MCF 10A (cell line): ENCODE data around the gene IL22RA1. TPM values are rescaled to one million over a fixed set of nuclear protein-coding genes. Genes with fewer than 3 reads are reported as not detected.
A peak's percentile ranks its signal among the peaks of the same experiment; 100 is the strongest.

ENCODE experiments used
- BruUV-seq: library from RNA; stranded (reverse); fragments of 400-500 nt; replicated peaks from 2 replicates; lab custom pipeline; 2021; lab: Mats Ljungman, UMichigan
- CTCF ChIA-PET: fragments of 300-600 bp; sonication (Branson Sonifier 250); formaldehyde crosslinking; extraction: SDS; loops from one replicate; lab custom pipeline; 2021; ENCODE audit warnings: antibody characterized with exemption, inconsistent platforms; lab: Yijun Ruan, JAX
- POLR2A ChIA-PET: fragments of 300-600, 350-650 bp; sonication (Branson Sonifier 250); formaldehyde crosslinking; extraction: SDS; loops from one replicate; lab custom pipeline; 2020; ENCODE audit warnings: antibody characterized with exemption, inconsistent platforms; lab: Yijun Ruan, JAX
- DNase-seq: peaks from one replicate; pipeline ENCODE4 v3.0.0-alpha.2; 2018; ENCODE audit not compliant: unreplicated experiment
- H3K27ac Mint-ChIP-seq: one replicate; pipeline ENCODE4 v1.8.0; 2022; ENCODE audit warnings: mild to moderate bottlenecking, low read depth, mixed read lengths; ENCODE audit not compliant: unreplicated experiment
- H3K27me3 Mint-ChIP-seq: one replicate; pipeline ENCODE4 v1.8.0; 2022; ENCODE audit warnings: mixed read lengths; ENCODE audit not compliant: insufficient read depth, unreplicated experiment
- H3K36me3 Mint-ChIP-seq: one replicate; pipeline ENCODE4 v1.8.0; 2022; ENCODE audit warnings: mild to moderate bottlenecking, moderate library complexity, mixed read lengths; ENCODE audit not compliant: insufficient read depth, unreplicated experiment
- H3K4me1 Mint-ChIP-seq: one replicate; pipeline ENCODE4 v1.8.0; 2022; ENCODE audit warnings: mixed read lengths; ENCODE audit not compliant: insufficient read depth, unreplicated experiment
- H3K4me3 Mint-ChIP-seq: one replicate; pipeline ENCODE4 v1.8.0; 2022; ENCODE audit warnings: mild to moderate bottlenecking, moderate library complexity, mixed read lengths; ENCODE audit not compliant: unreplicated experiment
- H3K9me3 Mint-ChIP-seq: one replicate; pipeline ENCODE4 v1.8.0; 2022; ENCODE audit warnings: mixed read lengths; ENCODE audit not compliant: unreplicated experiment
- intact Hi-C: fragments of 100-400 bp; cut with micrococcal nuclease; formaldehyde crosslinking; loops from 2 replicates; pipeline ENCODE4 v1.14.1; 2022
- total RNA-seq: library from RNA; stranded (reverse); gene quantifications from 2 replicates; pipeline ENCODE4 v1.2.3, GENCODE V29; 2022
- TF ChIP-seq, protein P1 (sequence below): fragments of 200-600 bp; IDR thresholded peaks from one replicate; pipeline ENCODE4 v1.8.0; 2022; ENCODE audit warnings: antibody characterized with exemption, mild to moderate bottlenecking; ENCODE audit not compliant: unreplicated experiment

The IL22RA1 gene
- total RNA-seq, 1 experiment from 2014 or later, result not detected

GRCh38 chr1:24089027-24089742, 53.8 kb downstream of the IL22RA1 start:
- no peak for DNase-seq
- intact Hi-C loops, result no loop called here
- Mint-ChIP-seq H3K36me3 (no peaks in the 10 kb centered on the region), H3K4me3 (no peak overlapping the region), H3K27ac (no peak overlapping the region), H3K4me1 (peaks cover 11% of the 10 kb centered on the region), H3K9me3 (no peaks in the 10 kb centered on the region), H3K27me3 (no peaks in the 10 kb centered on the region)
- CTCF ChIA-PET, result no interaction called here
- TF ChIP-seq, protein P1, sequence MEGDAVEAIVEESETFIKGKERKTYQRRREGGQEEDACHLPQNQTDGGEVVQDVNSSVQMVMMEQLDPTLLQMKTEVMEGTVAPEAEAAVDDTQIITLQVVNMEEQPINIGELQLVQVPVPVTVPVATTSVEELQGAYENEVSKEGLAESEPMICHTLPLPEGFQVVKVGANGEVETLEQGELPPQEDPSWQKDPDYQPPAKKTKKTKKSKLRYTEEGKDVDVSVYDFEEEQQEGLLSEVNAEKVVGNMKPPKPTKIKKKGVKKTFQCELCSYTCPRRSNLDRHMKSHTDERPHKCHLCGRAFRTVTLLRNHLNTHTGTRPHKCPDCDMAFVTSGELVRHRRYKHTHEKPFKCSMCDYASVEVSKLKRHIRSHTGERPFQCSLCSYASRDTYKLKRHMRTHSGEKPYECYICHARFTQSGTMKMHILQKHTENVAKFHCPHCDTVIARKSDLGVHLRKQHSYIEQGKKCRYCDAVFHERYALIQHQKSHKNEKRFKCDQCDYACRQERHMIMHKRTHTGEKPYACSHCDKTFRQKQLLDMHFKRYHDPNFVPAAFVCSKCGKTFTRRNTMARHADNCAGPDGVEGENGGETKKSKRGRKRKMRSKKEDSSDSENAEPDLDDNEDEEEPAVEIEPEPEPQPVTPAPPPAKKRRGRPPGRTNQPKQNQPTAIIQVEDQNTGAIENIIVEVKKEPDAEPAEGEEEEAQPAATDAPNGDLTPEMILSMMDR, result no peak
- POLR2A ChIA-PET, result interaction anchor here (0.5 kb wide), 1 partner anchor 309 kb away, joined by 4 read pairs; no protein-coding TSS in a partner anchor
- no TSS peak for BruUV-seq

DNA sequence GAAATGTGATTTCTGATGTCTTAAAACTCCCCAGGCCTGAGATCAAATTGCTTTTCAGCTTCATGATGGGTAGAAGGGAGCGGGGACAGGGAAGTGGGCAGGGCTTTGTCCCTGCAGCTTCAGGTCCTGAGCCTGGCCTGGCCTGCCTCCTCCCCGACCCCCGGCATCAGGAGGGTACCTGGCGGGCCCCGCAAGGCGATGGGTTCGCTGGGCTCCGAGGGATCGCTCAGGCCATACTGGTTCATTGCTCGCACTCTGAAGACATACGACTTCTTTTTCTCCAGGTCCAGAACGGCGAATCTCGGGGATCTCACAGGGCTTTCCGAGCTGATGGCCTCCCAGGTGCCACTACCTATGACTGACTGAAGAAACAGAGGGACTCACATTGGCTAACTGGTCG, 56.5 kb downstream of the IL22RA1 start:
- H3K4me3 Mint-ChIP-seq, result no peak overlapping the region
- CTCF ChIA-PET, result interaction anchor here (1.3 kb wide), 1 partner anchor 15 kb away, joined by 6 read pairs; no protein-coding TSS in a partner anchor
- peaks cover 11% of the 10 kb centered on the region for H3K4me1 Mint-ChIP-seq
- no peaks in the 10 kb centered on the region for H3K27me3 Mint-ChIP-seq
- intact Hi-C loops, result no loop called here
- no peak overlapping the region for H3K27ac Mint-ChIP-seq
- no peaks in the 10 kb centered on the region for H3K9me3 Mint-ChIP-seq
- TF ChIP-seq, protein P1, result no peak
- no peak for DNase-seq
- POLR2A ChIA-PET, result no interaction called here
- no TSS peak for BruUV-seq
- H3K36me3 Mint-ChIP-seq, result no peaks in the 10 kb centered on the region

- ChIA-PET POLR2A (no interaction called here), CTCF (interaction anchor here (1.0 kb wide), 1 partner anchor 550 kb away, joined by 3 read pairs; no protein-coding TSS in a partner anchor)
- Mint-ChIP-seq H3K4me3 (no peak overlapping the region), H3K4me1 (peaks cover 11% of the 10 kb centered on the region), H3K9me3 (no peaks in the 10 kb centered on the region), H3K27ac (no peak overlapping the region), H3K27me3 (no peaks in the 10 kb centered on the region), H3K36me3 (no peaks in the 10 kb centered on the region)
- TF ChIP-seq, protein P1, result no peak
- intact Hi-C loops, result no loop called here
- DNase-seq, result peak; percentile 18
- no TSS peak for BruUV-seq
Measured at GRCh38 chr1:24085546-24085945, 57.4 kb downstream of the IL22RA1 start.

GRCh38 chr1:24085007-24085406, 57.9 kb downstream of the IL22RA1 start:
- POLR2A ChIA-PET, result no interaction called here
- Mint-ChIP-seq H3K27me3 (no peaks in the 10 kb centered on the region), H3K4me1 (peaks cover 11% of the 10 kb centered on the region), H3K9me3 (no peaks in the 10 kb centered on the region), H3K36me3 (no peaks in the 10 kb centered on the region), H3K27ac (no peak overlapping the region), H3K4me3 (no peak overlapping the region)
- intact Hi-C loops, result no loop called here
- no TSS peak for BruUV-seq
- no peak for DNase-seq
- TF ChIP-seq, protein P1, result no peak
- CTCF ChIA-PET, result interaction anchor here (0.6 to 1.0 kb wide), 2 partner anchors 69 to 551 kb away, joined by 3 to 4 read pairs; no protein-coding TSS in a partner anchor
